Inflammatory macrophage (primary cell): Measurements from ENCODE around the gene SH2D2A.

Experiments used
- DNase-seq, 2 donors: peaks; one replicate each; pipeline ENCODE4 v3.0.0-alpha.2; 2020 to 2022

SH2D2A gene

DNA sequence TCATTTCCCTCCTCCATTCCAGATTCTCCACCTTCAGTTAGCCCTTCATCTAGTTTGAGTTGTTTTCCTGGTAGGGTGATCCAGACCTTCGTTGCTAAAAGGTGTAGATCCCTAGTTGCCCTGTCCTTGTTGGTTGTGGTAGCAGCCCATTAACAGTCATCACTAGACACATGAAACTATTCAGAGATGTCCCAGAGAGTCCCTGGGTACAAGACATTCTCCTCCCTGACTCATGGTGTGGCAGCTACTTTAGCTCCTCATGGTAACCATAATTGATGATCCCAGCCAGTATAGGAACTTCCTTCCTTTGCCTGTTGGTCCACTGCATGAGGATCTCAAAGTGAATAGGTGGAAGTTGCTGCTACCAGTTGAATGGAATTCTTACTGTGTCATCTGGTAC lies 6.0 kb upstream of the SH2D2A start:
- DNase-seq = no peak

DNA sequence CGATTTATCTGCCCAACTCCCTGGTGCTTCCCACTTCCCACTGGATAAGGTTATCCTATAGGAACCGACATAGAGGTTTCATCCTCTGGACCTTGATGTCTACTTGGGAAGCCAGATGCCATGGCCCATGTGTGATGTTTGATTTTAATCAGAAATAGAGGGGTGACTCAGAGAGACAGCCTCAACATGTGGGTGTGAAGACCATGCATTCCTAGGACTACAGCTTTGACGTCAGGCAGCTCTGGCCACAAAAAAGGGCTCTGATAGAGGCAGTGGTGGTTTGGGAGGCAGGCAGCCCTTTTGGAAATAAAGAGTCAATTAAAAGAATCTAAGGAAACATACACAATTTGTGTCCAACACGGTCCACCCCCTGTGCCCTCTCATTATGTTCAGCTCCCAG lies 5.2 kb upstream of the SH2D2A start:
- no peak for DNase-seq

DNA sequence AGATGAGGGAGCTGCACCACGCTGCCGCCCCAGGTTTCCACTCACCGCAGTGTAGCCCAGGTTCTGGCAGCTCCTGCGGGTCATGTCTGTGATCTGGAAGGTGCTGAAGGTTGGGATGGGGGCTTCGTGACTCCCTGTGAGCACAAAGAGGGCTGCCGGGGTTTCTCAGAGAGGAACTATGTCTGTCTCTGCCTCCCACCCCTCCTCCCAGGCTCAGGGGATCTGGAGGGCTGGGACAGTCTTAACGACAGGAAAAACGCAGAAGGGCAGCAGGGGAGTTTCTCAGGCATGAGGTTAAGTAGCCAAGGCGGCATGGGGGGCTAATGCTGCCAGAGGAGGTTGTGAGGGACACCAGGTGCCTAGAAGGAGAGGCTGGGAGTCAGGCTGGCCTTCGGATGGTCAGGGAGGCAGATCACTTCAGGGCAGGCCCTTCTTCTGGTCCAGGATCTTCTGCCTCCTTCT lies 656 bp downstream of the SH2D2A start:
- DNase-seq = no peak

DNA sequence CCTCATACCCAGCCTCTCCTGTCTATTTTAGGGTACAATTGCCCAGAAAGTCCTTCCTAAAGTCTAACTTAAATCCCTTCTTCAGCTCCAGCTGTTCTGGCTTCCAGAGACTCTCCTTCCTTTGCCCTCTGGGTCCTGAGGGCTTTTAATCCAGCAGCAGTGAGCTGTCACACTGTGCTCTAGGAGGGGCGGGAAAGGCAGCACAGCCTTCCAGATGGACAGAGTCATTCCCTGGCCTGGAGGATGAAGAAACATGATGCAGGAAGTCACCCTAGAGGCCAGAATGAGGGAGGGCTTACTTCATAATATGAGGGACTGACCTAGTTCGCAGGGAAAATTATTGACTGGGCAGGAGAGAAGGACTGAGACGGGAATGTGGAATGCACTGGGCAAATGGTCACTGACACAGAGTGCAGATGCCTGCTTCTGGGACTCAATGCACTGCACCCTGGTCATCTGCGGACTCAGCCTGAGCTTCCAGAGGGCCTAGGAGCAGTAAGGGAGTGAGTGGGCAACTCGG lies 1.3 kb downstream of the SH2D2A start:
- no peak for DNase-seq

DNA sequence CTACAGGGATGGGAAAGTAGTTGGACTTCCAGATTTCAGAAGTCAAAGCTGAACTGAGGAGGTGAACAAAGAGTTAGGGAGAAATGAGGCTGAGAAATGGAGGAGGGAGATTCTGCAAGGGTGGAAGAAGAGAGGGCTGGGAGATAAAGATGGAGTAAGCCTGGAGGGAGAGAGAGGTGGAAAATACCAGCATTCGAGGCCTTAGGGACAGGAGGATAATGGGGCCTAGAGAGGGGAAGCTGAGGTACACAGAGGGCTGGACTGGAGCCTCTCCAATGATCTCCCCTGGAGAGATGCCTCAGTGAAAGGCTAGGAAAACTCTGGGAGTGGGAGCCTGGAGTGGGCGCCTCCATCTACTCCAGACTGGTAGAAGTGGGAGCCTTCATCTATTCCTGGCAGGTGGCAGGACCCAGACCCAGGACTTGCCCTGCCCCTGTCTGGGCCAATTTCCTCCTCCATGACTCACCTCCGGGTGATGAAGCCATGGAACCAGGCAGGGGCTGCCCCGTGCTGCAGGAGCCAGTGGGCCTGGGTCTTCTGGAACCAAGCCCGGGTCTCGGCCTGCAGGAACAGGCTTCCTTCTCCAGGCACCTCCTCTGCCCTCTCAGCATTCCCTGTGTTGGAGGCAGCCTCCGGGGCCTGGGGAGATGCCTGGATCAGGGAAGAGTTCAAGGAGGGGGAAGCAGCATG lies 1.9 kb downstream of the SH2D2A start:
- no peak for DNase-seq

DNA sequence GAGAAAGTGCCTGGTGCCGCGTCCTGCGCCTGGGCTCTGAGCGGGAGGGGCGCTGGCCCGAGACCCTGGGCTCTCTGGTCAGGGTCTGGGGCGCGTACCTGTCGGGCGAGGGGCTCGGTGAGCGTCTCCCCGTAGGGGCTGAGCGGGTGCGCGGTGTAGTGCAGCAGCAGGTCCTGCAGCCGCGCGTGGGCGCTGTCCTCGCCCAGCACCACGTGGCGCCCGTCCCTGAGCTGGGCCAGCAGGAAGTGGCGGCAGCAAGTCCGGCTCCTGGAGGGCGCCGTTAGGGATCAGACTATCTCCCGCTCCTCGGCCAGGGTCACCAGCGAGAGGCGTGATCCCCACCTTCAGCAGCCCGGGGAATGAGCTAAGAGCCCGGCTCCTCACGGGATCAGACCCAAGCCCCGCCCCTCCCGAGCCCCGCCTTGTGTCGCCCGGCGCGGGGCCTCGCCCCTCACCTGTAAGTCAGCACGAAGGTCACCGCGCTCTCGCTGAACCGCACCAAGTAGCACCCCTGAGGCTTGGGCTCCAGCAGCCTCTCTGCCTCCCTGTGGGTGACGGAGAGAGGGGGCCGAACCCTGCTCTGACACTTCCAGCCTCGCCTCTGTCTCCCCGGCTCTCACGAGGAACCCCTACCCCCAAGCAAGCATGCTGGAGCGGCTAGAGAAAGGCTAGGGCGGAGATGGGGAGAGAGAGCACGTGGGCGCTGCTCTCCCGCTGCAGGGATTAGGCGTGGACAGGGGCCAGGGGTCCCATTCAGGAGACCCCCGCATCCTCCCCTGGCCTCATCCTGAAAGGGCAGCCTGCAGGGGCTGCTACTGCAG lies 2.7 kb downstream of the SH2D2A start:
- DNase-seq = peak; percentile 47 to 79

DNA sequence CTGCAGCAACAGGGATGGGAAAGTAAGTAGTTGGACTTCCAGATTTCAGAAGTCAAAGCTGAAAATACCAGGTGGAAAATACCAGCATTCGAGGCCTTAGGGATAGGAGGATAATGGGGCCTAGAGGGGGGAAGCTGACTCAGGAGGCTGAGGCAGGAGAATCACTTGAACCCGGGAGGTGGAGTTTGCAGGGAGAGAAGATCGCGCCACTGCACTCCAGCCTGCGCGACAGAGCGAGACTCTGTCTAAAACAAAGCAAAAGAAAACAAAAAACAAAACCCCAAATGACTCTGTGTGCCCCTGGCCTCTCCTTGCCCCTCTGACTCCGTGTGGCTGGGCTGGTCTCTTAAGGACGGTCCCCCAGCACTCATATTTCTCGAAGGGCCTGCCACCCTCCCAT lies 3.4 kb downstream of the SH2D2A start:
- no peak for DNase-seq

DNA sequence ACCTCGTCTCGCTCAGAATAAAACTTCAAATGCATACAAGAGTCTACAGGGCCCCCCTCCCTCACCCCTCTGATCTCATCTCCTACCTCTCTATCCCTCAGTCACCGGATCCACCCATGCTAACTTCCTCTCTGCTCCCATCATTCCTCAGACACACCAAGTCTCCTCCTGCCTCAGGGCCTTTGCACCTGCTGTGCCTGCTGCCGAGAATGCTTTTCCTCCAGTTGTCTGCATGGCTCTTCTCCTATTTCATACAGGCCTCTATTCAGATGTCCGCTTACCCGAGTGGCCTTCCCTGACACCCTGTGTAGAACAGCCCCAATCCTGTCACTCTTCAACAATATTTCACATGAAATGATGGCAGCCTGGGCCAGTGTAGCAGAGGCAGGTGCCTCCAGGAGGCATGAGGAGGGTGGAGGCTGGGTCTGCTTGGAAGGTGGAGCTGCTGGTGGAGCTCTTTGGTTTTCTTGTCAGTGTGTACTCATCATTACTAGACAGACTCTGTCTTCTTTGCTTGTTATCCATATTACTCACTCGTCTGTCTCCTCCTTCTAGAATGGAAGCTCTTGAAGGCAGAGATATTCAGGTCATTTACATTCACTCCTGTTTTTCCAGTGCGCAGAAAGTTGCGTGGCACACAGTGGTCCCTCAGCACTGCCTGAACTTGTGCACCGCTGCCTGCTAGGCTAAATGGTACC lies 4.2 kb downstream of the SH2D2A start:
- DNase-seq = no peak

DNA sequence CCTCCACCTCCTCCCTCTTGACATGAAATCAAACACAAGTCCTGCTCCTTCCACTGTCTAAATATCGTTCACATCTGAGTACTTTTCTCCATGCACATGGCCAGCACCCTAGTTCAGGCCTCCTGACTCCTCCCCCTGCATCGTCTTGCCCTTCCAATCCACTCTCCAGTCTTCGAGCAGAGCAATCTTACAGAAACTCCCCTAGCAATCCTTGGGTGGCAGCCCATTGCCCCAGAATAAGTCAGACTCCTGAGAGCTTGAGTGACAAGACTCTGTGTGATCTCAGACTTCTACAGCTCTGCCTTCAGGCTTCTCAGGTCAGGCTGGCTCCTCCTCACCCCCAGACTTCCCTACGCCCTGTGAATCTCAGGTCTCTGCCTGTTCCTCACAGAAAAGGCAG lies 5.5 kb downstream of the SH2D2A start:
- no peak for DNase-seq

DNA sequence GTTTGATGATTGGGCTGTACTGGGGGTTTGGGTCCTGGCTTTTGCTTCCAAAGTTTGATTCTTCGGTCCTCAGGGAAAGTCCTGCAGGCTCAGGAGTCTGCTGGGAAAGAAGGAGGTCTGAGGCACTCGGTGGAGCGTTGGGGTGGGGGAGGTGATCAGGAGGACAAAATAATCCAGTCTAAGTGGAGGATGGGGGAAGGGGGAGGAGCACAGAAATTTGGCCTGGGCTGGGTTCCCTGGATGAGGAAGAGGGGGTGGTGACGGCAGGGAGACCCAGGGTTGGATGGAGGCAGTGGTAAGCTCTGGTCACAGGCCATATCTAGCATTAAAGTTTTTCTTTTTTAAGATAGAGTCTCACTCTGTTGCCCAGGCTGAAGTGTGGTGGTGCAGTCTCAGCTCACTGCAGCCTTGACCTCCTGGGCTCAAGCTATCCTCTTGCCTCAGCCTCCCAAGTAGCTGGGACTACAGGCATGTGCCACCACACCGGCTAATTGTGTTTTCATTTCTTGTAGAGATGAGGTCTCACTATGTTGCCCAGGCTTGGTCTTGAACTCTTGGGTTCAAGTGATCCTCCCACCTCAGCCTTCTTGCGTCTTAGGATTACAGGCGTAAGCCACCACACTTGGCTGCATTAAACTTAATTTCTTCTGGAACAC lies 6.8 kb downstream of the SH2D2A start:
- no peak for DNase-seq

DNA sequence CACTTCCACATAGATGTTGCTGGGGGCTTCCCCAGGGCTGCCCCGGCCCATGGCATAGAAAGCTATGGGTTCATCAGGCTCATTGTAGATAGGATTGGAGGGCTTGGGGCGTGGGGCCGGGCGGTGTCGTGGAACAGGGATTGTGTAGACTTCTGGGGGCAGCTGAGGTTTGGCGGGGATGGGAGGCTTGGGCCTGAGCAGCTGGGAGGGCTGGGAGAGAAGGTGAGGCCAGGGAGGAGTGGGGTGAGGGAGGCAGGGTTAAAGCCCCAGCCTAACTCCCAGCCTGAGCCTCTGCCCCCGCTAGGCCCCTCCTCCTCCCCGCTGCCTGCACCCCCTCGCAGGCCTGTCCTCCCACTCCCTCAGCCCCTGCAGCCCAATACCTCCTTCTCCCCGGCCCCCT lies 7.4 kb downstream of the SH2D2A start:
- DNase-seq = no peak

DNA sequence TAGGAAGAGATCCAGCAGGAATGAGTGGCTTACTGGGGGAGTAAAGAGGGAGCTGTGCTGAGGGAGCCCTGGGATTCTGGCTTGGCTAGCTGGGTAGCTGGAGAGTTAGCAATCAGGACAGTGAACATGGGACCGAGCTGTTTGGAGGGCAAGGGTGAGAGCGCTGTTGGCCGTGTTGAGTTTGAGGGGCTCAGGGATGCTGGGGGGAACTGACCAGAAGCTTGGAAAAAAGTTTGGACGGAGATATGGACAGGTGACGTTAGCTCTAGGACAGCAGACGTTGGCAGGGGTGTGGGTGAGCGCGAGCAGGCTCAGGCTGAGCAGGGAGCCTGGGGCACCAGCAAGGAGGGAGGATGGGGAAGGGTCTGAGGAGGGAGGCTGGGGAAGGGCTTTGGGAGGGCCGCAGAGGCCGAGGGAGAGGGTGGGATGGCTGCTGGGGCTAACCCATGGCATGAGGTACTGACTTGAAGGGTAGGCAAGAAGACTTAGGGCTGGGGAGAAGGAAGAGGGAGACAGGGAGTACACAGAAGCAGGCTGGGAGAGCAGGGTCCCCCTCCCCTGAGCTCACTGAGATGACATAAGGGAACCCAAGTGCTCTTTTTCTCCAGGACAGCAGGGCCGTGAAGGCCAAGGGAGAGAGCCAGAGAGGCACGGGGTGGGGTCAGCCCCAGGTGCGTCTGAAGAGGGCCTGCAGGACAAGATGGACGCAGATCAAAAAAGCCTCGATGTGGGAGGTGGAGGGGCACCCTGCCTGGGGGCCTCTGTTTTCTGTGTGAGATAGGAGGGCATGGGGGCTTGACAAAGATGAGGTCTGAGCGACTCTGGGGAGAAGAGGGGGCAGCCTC lies 8.2 kb downstream of the SH2D2A start:
- DNase-seq = no peak

DNA sequence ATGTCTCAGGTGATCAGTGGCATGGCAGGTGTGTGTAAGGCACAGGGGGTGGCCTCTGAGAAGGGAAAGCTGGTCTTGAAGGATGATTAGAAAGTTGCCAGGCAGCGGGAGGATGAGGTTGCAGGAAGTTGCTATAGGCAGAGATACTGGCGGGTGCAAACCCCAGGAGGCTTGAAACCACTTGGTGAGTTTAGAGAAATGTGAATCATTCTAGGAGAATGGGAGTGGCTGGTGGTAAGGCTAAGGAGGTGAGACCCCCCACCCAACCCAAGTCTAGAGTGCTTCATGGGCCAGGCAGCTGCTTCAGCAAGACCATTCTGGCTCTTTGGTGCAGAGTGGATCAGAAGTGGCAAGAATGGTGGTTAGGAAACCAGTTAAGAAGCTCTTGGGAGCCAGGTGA lies 9.0 kb downstream of the SH2D2A start:
- no peak for DNase-seq

DNA sequence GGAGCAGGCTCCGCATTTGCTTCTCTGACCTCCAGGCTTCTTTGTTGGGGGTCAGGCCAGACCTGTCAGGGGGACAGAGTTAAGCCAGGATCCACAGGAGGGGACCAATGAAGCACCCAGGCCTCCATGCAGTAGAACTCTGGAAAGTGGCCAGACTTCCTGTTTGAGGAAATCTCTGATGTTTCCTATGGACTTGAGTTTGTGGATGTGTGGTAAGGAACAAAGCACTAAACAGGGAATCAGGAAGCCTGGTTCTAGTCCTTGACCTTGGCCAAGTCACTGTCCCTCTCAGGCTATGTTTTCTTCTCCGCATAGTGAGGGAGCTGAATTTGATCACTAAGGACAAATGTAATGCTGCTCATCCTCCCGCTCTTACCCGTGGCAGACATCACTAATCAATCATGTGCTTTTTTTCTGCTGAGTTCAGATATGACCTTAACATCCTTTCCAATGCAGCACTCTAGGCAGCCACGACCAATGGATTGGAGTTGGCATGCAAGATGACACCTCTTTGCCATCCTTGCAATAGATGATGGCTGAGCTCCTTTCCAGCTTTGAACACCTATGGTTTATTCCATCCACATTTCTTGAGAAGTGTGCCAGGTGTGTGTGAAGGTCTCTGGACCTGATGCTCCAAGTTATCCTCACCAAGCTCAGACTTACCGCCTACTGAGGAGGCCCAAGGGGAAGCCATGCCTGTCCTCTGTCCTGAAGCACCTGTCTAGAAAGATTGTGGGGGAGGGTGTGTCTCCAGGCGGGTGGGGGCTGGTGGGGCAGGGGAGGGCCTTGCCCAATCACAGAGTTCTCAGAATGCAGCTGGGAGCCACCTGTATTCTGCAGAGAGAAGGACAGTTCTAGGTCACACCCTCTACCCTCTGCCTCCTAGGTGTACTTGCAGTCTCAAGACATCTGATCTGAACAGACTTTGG lies 9.9 kb downstream of the SH2D2A start:
- no peak for DNase-seq

DNA sequence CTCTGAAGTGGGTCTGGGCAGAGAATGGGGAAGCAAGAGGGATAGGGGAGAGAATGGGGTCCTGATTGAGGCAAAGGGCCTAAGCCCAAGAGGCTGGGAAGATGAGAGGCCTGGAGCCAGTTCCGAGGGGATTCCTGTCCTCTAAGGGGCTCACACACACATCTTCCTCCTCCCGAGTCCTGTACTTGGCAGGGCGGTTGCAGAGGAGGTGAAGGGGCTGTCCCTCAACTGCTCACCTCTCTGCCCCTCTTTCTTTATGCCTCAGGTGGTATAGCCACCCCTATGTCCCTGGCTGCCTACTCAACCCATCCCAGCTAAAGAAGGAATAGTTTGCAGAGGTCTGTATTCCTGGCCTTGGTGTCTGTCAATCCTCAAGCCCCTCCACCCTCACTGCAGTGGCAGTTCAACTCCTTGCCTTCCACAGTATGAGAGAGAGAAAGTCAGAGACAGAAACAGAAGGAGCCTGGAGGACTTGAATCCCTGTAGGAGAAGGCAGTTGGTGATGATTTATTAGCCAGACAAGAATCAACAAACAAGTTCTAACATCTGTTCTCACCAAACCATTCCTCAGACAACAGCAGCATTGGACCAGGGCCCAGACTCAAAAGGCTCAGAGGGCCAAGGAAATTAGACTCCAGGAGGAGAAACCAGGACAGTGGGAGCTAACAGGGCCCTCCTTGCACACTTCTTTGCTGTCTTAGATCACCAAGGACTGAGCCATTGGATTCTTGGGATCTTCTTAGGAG lies 10.7 kb downstream of the SH2D2A start:
- DNase-seq = no peak

DNA sequence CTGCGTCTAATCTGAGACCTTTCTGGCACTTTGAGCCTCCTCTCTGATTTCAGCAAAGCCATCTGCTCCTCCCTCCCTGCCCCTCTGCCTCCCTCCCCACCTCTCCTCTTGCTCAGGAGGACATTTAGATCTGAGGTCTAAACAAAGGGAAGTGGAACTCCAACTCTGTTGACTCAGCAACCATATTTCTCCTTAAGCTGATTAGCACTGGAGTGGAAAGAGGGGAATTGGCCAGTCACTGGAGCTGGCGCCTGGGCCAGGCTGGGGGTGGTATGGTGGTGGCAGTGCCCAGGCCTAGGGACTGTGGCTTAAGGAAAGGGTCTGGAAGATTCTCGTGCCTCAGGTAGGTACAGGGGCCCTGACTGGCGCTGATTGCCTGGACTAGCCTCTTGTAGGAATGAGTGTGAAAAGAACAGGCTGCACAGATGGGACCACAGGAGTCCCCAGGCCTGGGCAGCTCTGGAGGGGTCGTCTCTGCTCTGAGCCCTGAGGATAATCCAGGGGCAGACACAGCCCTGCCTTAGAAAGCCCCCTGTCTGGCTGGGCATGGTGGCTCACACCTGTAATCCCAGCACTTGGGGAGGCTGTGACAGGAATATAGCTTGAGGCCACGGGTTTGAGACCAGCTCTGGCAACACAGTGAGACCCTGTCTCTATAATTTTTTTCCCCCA lies 11.9 kb downstream of the SH2D2A start:
- peak; percentile 61 to 66 for DNase-seq

DNA sequence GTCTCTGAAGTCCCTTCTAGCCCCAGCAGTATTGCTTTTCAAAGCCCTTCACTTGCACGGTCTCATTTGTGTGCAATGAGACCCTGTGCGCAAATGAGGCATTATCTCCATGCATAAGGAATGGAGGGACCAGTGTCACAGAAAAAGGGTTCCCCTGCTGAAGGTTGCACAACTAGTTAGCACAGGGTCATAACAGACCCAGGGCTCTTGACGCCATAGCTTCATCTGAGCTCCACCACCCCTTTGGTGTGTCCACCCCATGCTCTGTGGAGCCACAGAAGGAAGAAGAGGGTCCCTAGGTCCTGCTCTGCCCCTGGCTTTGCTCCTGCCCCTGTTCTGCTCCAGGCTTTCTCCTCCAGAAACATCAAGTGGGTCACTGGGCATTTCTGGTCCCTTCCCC lies 12.6 kb downstream of the SH2D2A start:
- no peak for DNase-seq

DNA sequence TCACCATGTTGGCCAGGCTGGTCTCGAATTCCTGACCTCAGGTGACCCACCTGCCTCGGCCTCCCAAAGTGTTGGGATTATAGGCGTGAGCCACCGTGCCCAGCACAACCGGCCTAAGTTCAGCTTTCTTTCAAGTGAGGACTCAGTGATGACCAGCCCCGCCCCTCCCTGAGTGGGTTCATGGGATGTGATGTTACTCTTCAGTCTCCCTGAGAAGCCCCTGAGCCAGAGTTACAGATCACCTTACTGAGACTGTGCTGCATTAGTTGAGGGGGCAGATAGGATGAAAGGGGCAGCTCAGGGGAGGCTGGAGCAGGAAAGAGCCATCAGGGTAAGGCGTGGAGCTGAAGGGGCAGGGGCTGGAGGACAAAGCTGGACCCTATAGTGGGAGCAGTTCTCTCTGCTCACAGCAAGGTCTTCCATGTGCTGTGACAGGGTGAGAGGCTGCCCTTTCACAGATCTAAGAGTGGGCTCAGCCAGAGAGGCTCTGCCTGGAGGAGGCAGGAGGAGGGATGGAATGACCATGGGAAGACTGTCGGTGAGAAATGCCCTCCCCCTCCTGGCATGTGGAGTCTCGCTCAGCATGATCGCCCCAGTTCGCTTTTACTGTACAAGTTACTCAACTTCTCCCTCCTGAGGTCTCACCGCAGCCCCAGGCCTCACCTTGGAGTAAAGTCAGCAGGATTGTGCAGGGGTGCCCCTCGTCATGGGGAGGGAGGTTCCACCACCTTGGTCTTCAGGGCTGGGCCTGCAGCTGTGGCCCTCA lies 13.4 kb downstream of the SH2D2A start:
- DNase-seq = no peak
